Neural crest cell (in vitro differentiated cells): ENCODE data around the gene FRMD3. TPM values are rescaled to one million over a fixed set of nuclear protein-coding genes. Genes with fewer than 3 reads are reported as not detected.
A peak's percentile ranks its signal among the peaks of the same experiment; 100 is the strongest.

Source experiments
- DNase-seq: peaks from one replicate; pipeline ENCODE4 v3.0.0; 2021; ENCODE audit warnings: low read depth, mixed read lengths, low spot score
- H3K27ac Mint-ChIP-seq: one replicate; pipeline ENCODE4 v1.8.0; 2021; ENCODE audit warnings: mild to moderate bottlenecking, mixed read lengths; ENCODE audit not compliant: unreplicated experiment
- H3K27me3 Mint-ChIP-seq: 2 replicates; pipeline ENCODE4 v1.8.0; 2021; ENCODE audit warnings: low read depth, mild to moderate bottlenecking, mixed read lengths
- H3K36me3 Mint-ChIP-seq: 2 replicates; pipeline ENCODE4 v1.8.0; 2021; ENCODE audit warnings: low read depth, mild to moderate bottlenecking, mixed read lengths
- H3K4me1 Mint-ChIP-seq: 2 replicates; pipeline ENCODE4 v1.8.0; 2021; ENCODE audit warnings: mixed read lengths
- H3K4me3 Mint-ChIP-seq: one replicate; pipeline ENCODE4 v1.8.0; 2021; ENCODE audit warnings: mild to moderate bottlenecking, mixed read lengths
- H3K9me3 Mint-ChIP-seq: 2 replicates; pipeline ENCODE4 v1.8.0; 2021; ENCODE audit warnings: mixed read lengths
- CTCF ChIP-seq: fragments of 200-600 bp; sonication (generic); conservative IDR thresholded peaks from 2 replicates; pipeline ENCODE4 v1.5.0; 2021; ENCODE audit warnings: antibody characterized with exemption, mild to moderate bottlenecking
- total RNA-seq: library from RNA; stranded (reverse); gene quantifications from 2 replicates; pipeline ENCODE4 v1.2.1, GENCODE V29; 2021

Gene FRMD3
- total RNA-seq, 1 donor from 2014 or later: 2.3 TPM

GRCh38 chr9:83537331-83538171 lies 650 bp downstream of the FRMD3 start:
- no peak overlapping the region for H3K27ac Mint-ChIP-seq
- no peak for TF ChIP-seq CTCF
- peak; percentile 14 for DNase-seq
- peaks cover 10% of the 10 kb centered on the region for H3K4me1 Mint-ChIP-seq
- H3K4me3 Mint-ChIP-seq: peak overlapping the region; percentile 78
- peaks cover 40% of the 10 kb centered on the region for H3K27me3 Mint-ChIP-seq
- H3K9me3 Mint-ChIP-seq: no peaks in the 10 kb centered on the region
- no peaks in the 10 kb centered on the region for H3K36me3 Mint-ChIP-seq

GRCh38 chr9:83536332-83536731 lies 1.9 kb downstream of the FRMD3 start:
- Mint-ChIP-seq H3K36me3 (no peaks in the 10 kb centered on the region), H3K4me3 (peak overlapping the region; percentile 78), H3K27me3 (peaks cover 40% of the 10 kb centered on the region), H3K4me1 (peaks cover 10% of the 10 kb centered on the region), H3K27ac (no peak overlapping the region), H3K9me3 (no peaks in the 10 kb centered on the region)
- no peak for DNase-seq
- no peak for TF ChIP-seq CTCF

GRCh38 chr9:83535736-83536135 lies 2.5 kb downstream of the FRMD3 start:
- Mint-ChIP-seq H3K4me1 (peaks cover 10% of the 10 kb centered on the region), H3K27ac (no peak overlapping the region), H3K36me3 (no peaks in the 10 kb centered on the region), H3K27me3 (peaks cover 40% of the 10 kb centered on the region), H3K9me3 (no peaks in the 10 kb centered on the region), H3K4me3 (peak overlapping the region; percentile 24)
- no peak for TF ChIP-seq CTCF
- DNase-seq: no peak

- H3K4me3 Mint-ChIP-seq: no peak overlapping the region
- no peak for DNase-seq
- H3K27me3 Mint-ChIP-seq: peaks cover 31% of the 10 kb centered on the region
- peaks cover 10% of the 10 kb centered on the region for H3K9me3 Mint-ChIP-seq
- peaks cover 4% of the 10 kb centered on the region for H3K36me3 Mint-ChIP-seq
- peaks cover 6% of the 10 kb centered on the region for H3K4me1 Mint-ChIP-seq
- no peak overlapping the region for H3K27ac Mint-ChIP-seq
- TF ChIP-seq CTCF: no peak
Measured at GRCh38 chr9:83533296-83533695, 4.9 kb downstream of the FRMD3 start.

GRCh38 chr9:83526901-83527300 lies 11.3 kb downstream of the FRMD3 start:
- DNase-seq: peak; percentile 53
- TF ChIP-seq CTCF: no peak
- Mint-ChIP-seq H3K27me3 (no peaks in the 10 kb centered on the region), H3K4me3 (peak overlapping the region; percentile 56), H3K4me1 (peaks cover 30% of the 10 kb centered on the region), H3K36me3 (peaks cover 4% of the 10 kb centered on the region), H3K27ac (peak overlapping the region; percentile 8), H3K9me3 (peaks cover 10% of the 10 kb centered on the region)
